HG02571 (cell line): ENCODE measurements around the gene CEP164.

ENCODE experiments used
- ATAC-seq: cut with Tn5 transposase; IDR thresholded peaks from one replicate; pipeline ENCODE4 v1.9.1; 2021; ENCODE audit warnings: mild to moderate bottlenecking, moderate library complexity; ENCODE audit not compliant: unreplicated experiment

CEP164 gene

GRCh38 chr11:117417856-117418255 is 90.2 kb downstream of the CEP164 start:
- ATAC-seq = no peak

- ATAC-seq = no peak
Observed at GRCh38 chr11:117418737-117419481, 91.3 kb downstream of the CEP164 start.

GRCh38 chr11:117419482-117420142 is 92.0 kb downstream of the CEP164 start:
- no peak for ATAC-seq

GRCh38 chr11:117420143-117420485 is 92.5 kb downstream of the CEP164 start:
- no peak for ATAC-seq

- ATAC-seq = no peak
Observed at GRCh38 chr11:117420598-117420997, 92.9 kb downstream of the CEP164 start.

GRCh38 chr11:117421041-117421440 is 93.4 kb downstream of the CEP164 start:
- ATAC-seq = no peak

- no peak for ATAC-seq
Observed at GRCh38 chr11:117421476-117421875, 93.8 kb downstream of the CEP164 start.

GRCh38 chr11:117423046-117423575 is 95.5 kb downstream of the CEP164 start:
- no peak for ATAC-seq

- no peak for ATAC-seq
Observed at GRCh38 chr11:117424781-117425180, 97.1 kb downstream of the CEP164 start.

- no peak for ATAC-seq
Observed at GRCh38 chr11:117425679-117426296, 98.1 kb downstream of the CEP164 start.

- ATAC-seq = no peak
Observed at GRCh38 chr11:117426297-117426685, 98.6 kb downstream of the CEP164 start.

GRCh38 chr11:117426941-117427340 is 99.3 kb downstream of the CEP164 start:
- ATAC-seq = no peak

- ATAC-seq = no peak
Observed at GRCh38 chr11:117427356-117427874, 99.8 kb downstream of the CEP164 start.

- ATAC-seq = no peak
Observed at GRCh38 chr11:117428186-117428855, 100.7 kb downstream of the CEP164 start.

GRCh38 chr11:117428856-117429229 is 101.2 kb downstream of the CEP164 start:
- no peak for ATAC-seq

GRCh38 chr11:117430293-117430955 is 102.8 kb downstream of the CEP164 start:
- ATAC-seq = no peak

GRCh38 chr11:117431436-117431835 is 103.8 kb downstream of the CEP164 start:
- ATAC-seq = no peak

- ATAC-seq = no peak
Observed at GRCh38 chr11:117433717-117434116, 106.1 kb downstream of the CEP164 start.

- ATAC-seq = no peak
Observed at GRCh38 chr11:117434481-117434880, 106.8 kb downstream of the CEP164 start.

GRCh38 chr11:117435326-117435725 is 107.7 kb downstream of the CEP164 start:
- ATAC-seq = no peak
